ENCODE measurements around the gene FAM111B. TPM values are rescaled to one million over a fixed set of nuclear protein-coding genes. Genes with fewer than 3 reads are reported as not detected.
A peak's percentile ranks its signal among the peaks of the same experiment; 100 is the strongest.

The FAM111B gene
- total RNA-seq, 1 experiment from 2014 or later, result 13.3 TPM

- Histone ChIP-seq H3K4me3 (peak overlapping the region; percentile 72), H3K9me3 (no peaks in the 10 kb centered on the region), H3K27me3 (no peaks in the 10 kb centered on the region), H3K36me3 (peaks cover 18% of the 10 kb centered on the region)
- DNase-seq, result no peak
Observed at GRCh38 chr11:59141673-59142460, 34.8 kb downstream of the FAM111B start.

- H3K36me3 ChIP-seq, result peaks cover 28% of the 10 kb centered on the region
- H3K4me3 ChIP-seq, result peak within 1 kb of the TSS; percentile 72
- no peaks in the 10 kb centered on the region for H3K9me3 ChIP-seq
- no peaks in the 10 kb centered on the region for H3K27me3 ChIP-seq
- DNase-seq, result peak; percentile 91
Observed at GRCh38 chr11:59142530-59143507, 35.8 kb downstream of the FAM111B start, which contains the start of gene FAM111A. FAM111A (plus strand) TSS chr11:59142856; CDS start chr11:59148873, 6,017 bp downstream.

GRCh38 chr11:59144096-59144495 is 37.1 kb downstream of the FAM111B start:
- DNase-seq, result no peak
- peaks cover 38% of the 10 kb centered on the region for H3K36me3 ChIP-seq
- H3K4me3 ChIP-seq, result peak overlapping the region; percentile 72
- no peaks in the 10 kb centered on the region for H3K9me3 ChIP-seq
- no peaks in the 10 kb centered on the region for H3K27me3 ChIP-seq

- no peaks in the 10 kb centered on the region for H3K9me3 ChIP-seq
- no peaks in the 10 kb centered on the region for H3K27me3 ChIP-seq
- peak; percentile 91 for DNase-seq
Observed at GRCh38 chr11:59144579-59145345, 37.7 kb downstream of the FAM111B start.

GRCh38 chr11:59145534-59145933 is 38.5 kb downstream of the FAM111B start:
- no peaks in the 10 kb centered on the region for H3K27me3 ChIP-seq
- H3K9me3 ChIP-seq, result no peaks in the 10 kb centered on the region
- peaks cover 53% of the 10 kb centered on the region for H3K36me3 ChIP-seq
- DNase-seq, result no peak
- H3K4me3 ChIP-seq, result peak overlapping the region; percentile 72

More at GRCh38 chr11:59144579-59145345, 37.7 kb downstream of the FAM111B start:
- Histone ChIP-seq H3K4me3 (peak overlapping the region; percentile 72), H3K36me3 (peaks cover 45% of the 10 kb centered on the region)

- H3K4me3 ChIP-seq, result no peak overlapping the region
- H3K36me3 ChIP-seq, result peaks cover 71% of the 10 kb centered on the region
Observed at GRCh38 chr11:59151761-59152160, 44.7 kb downstream of the FAM111B start.

GRCh38 chr11:59152312-59152951 is 45.4 kb downstream of the FAM111B start:
- no peaks in the 10 kb centered on the region for H3K9me3 ChIP-seq
- H3K4me3 ChIP-seq, result no peak overlapping the region
- no peaks in the 10 kb centered on the region for H3K27me3 ChIP-seq
- no peak for DNase-seq
- peaks cover 64% of the 10 kb centered on the region for H3K36me3 ChIP-seq

More at GRCh38 chr11:59151761-59152160, 44.7 kb downstream of the FAM111B start:
- H3K9me3 ChIP-seq, result no peaks in the 10 kb centered on the region
- DNase-seq, result no peak
- no peaks in the 10 kb centered on the region for H3K27me3 ChIP-seq

GRCh38 chr11:59154610-59155009 is 47.6 kb downstream of the FAM111B start:
- Histone ChIP-seq H3K36me3 (peaks cover 42% of the 10 kb centered on the region), H3K9me3 (no peaks in the 10 kb centered on the region), H3K4me3 (no peak overlapping the region), H3K27me3 (no peaks in the 10 kb centered on the region)
- no peak for DNase-seq

- DNase-seq, result no peak
- H3K4me3 ChIP-seq, result no peak overlapping the region
- no peaks in the 10 kb centered on the region for H3K27me3 ChIP-seq
- peaks cover 15% of the 10 kb centered on the region for H3K36me3 ChIP-seq
- H3K9me3 ChIP-seq, result no peaks in the 10 kb centered on the region
Observed at GRCh38 chr11:59157433-59157832, 50.4 kb downstream of the FAM111B start.

- no peak overlapping the region for H3K4me3 ChIP-seq
- peak; percentile 68 for DNase-seq
- H3K36me3 ChIP-seq, result peaks cover 6% of the 10 kb centered on the region; the same call in 1 of the 2 replicates
- no peaks in the 10 kb centered on the region for H3K27me3 ChIP-seq
- H3K9me3 ChIP-seq, result no peaks in the 10 kb centered on the region
Observed at GRCh38 chr11:59158206-59159068, 51.4 kb downstream of the FAM111B start.

- DNase-seq, result no peak
- no peaks in the 10 kb centered on the region for H3K27me3 ChIP-seq
- no peak overlapping the region for H3K4me3 ChIP-seq
- no peaks in the 10 kb centered on the region for H3K36me3 ChIP-seq
- no peaks in the 10 kb centered on the region for H3K9me3 ChIP-seq
Observed at GRCh38 chr11:59164028-59164427, 57.0 kb downstream of the FAM111B start.

- H3K4me3 ChIP-seq, result peak within 1 kb of the TSS; percentile 62
- peak; percentile 92 for DNase-seq
- no peaks in the 10 kb centered on the region for H3K9me3 ChIP-seq
- peaks cover 22% of the 10 kb centered on the region for H3K36me3 ChIP-seq
- no peaks in the 10 kb centered on the region for H3K27me3 ChIP-seq
Observed at GRCh38 chr11:59171508-59172322, 64.7 kb downstream of the FAM111B start, which contains the start of gene DTX4. DTX4 (plus strand) TSS chr11:59172132; CDS start chr11:59172596, 464 bp downstream.

- H3K4me3 ChIP-seq, result peak overlapping the region; percentile 62
- peak; percentile 23 for DNase-seq
- H3K36me3 ChIP-seq, result peaks cover 30% of the 10 kb centered on the region
- H3K9me3 ChIP-seq, result no peaks in the 10 kb centered on the region
- no peaks in the 10 kb centered on the region for H3K27me3 ChIP-seq
Observed at GRCh38 chr11:59172345-59173079, 65.5 kb downstream of the FAM111B start.

Data from MG63 (cell line).